Measurements from ENCODE around the gene GIMAP2. TPM values are rescaled to one million over a fixed set of nuclear protein-coding genes. Genes with fewer than 3 reads are reported as not detected.

Gene GIMAP2
- total and polyA plus RNA-seq, 9 of the 15 experiments (the other 6 are each of a cell fraction or from before 2014, with no cell fraction given): 0.37 to 1.8 (median 1.2) TPM

GRCh38 chr7:150716368-150716767 is 30.9 kb downstream of the GIMAP2 start, which contains the start of gene GIMAP1:
Gene GIMAP1, plus strand, starts transcription at chr7:150716613. Its CDS starts 2,435 bp downstream, at chr7:150719048.
- ChIA-PET POLR2A (no interaction called here), CTCF (ENCODE audit: low intra/inter-chr PET ratio) (no interaction called here)
- H3K4me3 ChIP-seq: no peak within 1 kb of the TSS
- H3K27me3 ChIP-seq (ENCODE audit: control insufficient read depth in 2 of 2, insufficient read depth in 2 of 2, low read length in 2 of 2): peaks cover 34 to 35% of the 10 kb centered on the region in 2 experiments
- H3K9me3 ChIP-seq (replicated peaks; ENCODE audit: control insufficient read depth, insufficient read depth, low read depth, low read length): no peaks in the 10 kb centered on the region
- no peak within 1 kb of the TSS for H3K9ac ChIP-seq (ENCODE audit: insufficient read depth in 1 of 2, low read depth in 2 of 2, low read length in 2 of 2)
- no peaks in the 10 kb centered on the region for H3K36me3 ChIP-seq (ENCODE audit: control insufficient read depth, insufficient read depth, low read length)
- no peaks in the 10 kb centered on the region for H3K9me1 ChIP-seq (ENCODE audit: control insufficient read depth, insufficient read depth, low read length)
- 3% methylated on average over 5 of the region's 5 CpGs for WGBS (ENCODE audit: insufficient coverage, low coverage, missing lambda C conversion rate)
- no peak for ATAC-seq
- H4K20me1 ChIP-seq (replicated peaks; ENCODE audit: control insufficient read depth, insufficient read depth, low read length): no peaks in the 10 kb centered on the region
- intact Hi-C loops (cut with micrococcal nuclease): no loop called here
- FAIRE-seq: no peak
- no peak within 1 kb of the TSS for H3K27ac ChIP-seq (ENCODE audit: extremely low read depth, low read depth, low read length)
- in situ Hi-C loops (cut with MboI): no loop called here
- no peaks in the 10 kb centered on the region for H3K79me2 ChIP-seq (ENCODE audit: control insufficient read depth, insufficient read depth, low read length)
- peaks cover 0 to 8% of the 10 kb centered on the region in 2 experiments; a peak in 1 of 5 replicates for H3K4me1 ChIP-seq (replicated peaks in 1 of 2; ENCODE audit: control insufficient read depth in 2 of 2, insufficient read depth in 2 of 2, low read length in 2 of 2)
- BruUV-seq (replicated peaks): no TSS peak
- no peak within 1 kb of the TSS for H3K4me2 ChIP-seq (ENCODE audit: insufficient read depth, low read length)
- no peak within 1 kb of the TSS for H2AFZ ChIP-seq (ENCODE audit: low read depth, low read length)
- TF ChIP-seq FOXJ3 (CRISPR knock-in tag; IDR thresholded peaks at IDR 0.05) (no peak), MTA1 (IDR thresholded peaks at IDR 0.05; ENCODE audit: borderline replicate concordance) (no peak), ZNF583 (CRISPR knock-in tag; IDR thresholded peaks at IDR 0.05) (no peak), POLR3A (IDR thresholded peaks at IDR 0.05; ENCODE audit: borderline replicate concordance, extremely low read depth, insufficient read depth, insufficient read length) (no peak), CREB1 (IDR thresholded peaks at IDR 0.05) (no peak), CREB1 (CRISPR knock-in tag; IDR thresholded peaks at IDR 0.05) (no peak), MYNN (IDR thresholded peaks at IDR 0.05) (no peak), MYNN (CRISPR knock-in tag; IDR thresholded peaks at IDR 0.05) (no peak), PPARD (CRISPR knock-in tag; IDR thresholded peaks at IDR 0.05) (no peak), SMAD3 (CRISPR knock-in tag; conservative IDR thresholded peaks at IDR 0.05) (no peak), ATF3 (IDR thresholded peaks at IDR 0.05) (no peak), ATF3 (CRISPR knock-in tag; conservative IDR thresholded peaks at IDR 0.05) (no peak), RBM39 (optimal IDR thresholded peaks at IDR 0.05; ENCODE audit: low read depth, low read length) (no peak), ZNF707 (CRISPR knock-in tag; conservative IDR thresholded peaks at IDR 0.05) (no peak), ERF (CRISPR knock-in tag; IDR thresholded peaks at IDR 0.05) (no peak), ZMIZ1 (IDR thresholded peaks at IDR 0.05; ENCODE audit: low read depth in 2 of 2, low read length in 2 of 2) (no peak)
- no peak for DNase-seq (ENCODE audit: extremely low read depth in 1 of 4, low spot score in 3 of 4)

Data from K562 (cell line).